HEK293T (cell line): Measurements from ENCODE around the gene MED22.

Experiments used
- FOXK2 ChIP-seq: fragments of 450-650 bp; IDR thresholded peaks from 2 replicates; pipeline ENCODE4 v1.6.1; 2016; ENCODE audit warnings: mild to moderate bottlenecking
- FOXM1 ChIP-seq: fragments of 450-650 bp; IDR thresholded peaks from 2 replicates; pipeline ENCODE4 v1.6.1; 2017; ENCODE audit warnings: mild to moderate bottlenecking, borderline replicate concordance
- TARDBP ChIP-seq: fragments of 450-650 bp; IDR thresholded peaks from 2 replicates; pipeline ENCODE4 v1.6.1; 2016

GRCh38 chr9:133347515-133347984 lies 381 bp downstream of the MED22 start:
- TF ChIP-seq TARDBP = no peak
- TF ChIP-seq FOXM1 = no peak
- no peak for TF ChIP-seq FOXK2
